GM12891 (cell line): Measurements from ENCODE around the gene DTD2.
"Not testable (repeated sequence)": the region's sequence is repeated elsewhere in the genome, so short reads cannot be mapped to it uniquely, and the experiment has no call there.

Experiments used
- DNase-seq: peaks from one replicate; pipeline ENCODE4 v3.0.0; 2011; ENCODE audit warnings: low spot score; ENCODE audit not compliant: insufficient read length
- FAIRE-seq: peaks from 2 replicates; lab custom pipeline; 2011; peaks lifted over from hg19 to GRCh38; lab: Jason Lieb, UNC
- PAX5 ChIP-seq: IDR thresholded peaks from 2 replicates; pipeline ENCODE4 v1.6.1; 2011; ENCODE audit warnings: low read length, moderate library complexity, mild to moderate bottlenecking; ENCODE audit not compliant: insufficient read depth, severe bottlenecking
- POLR2A ChIP-seq: IDR thresholded peaks from 2 replicates; pipeline ENCODE4 v1.6.1; 2011; ENCODE audit warnings: low read depth, low read length, control low read depth
- POLR2AphosphoS5 ChIP-seq: IDR thresholded peaks from 2 replicates; pipeline ENCODE4 v1.6.1; 2011; ENCODE audit warnings: low read depth, low read length, control low read depth
- POU2F2 ChIP-seq: IDR thresholded peaks from 2 replicates; pipeline ENCODE4 v1.6.1; 2011; ENCODE audit warnings: low read depth, mild to moderate bottlenecking, control low read depth, low read length, moderate library complexity
- SPI1 ChIP-seq: IDR thresholded peaks from 2 replicates; pipeline ENCODE4 v1.6.1; 2011; ENCODE audit warnings: low read depth, low read length, control low read depth
- TAF1 ChIP-seq: IDR thresholded peaks from 2 replicates; pipeline ENCODE4 v1.6.1; 2011; ENCODE audit warnings: low read depth, low read length, control low read depth

DTD2 gene

GRCh38 chr14:31445703-31446102 is 11.6 kb downstream of the DTD2 start:
- DNase-seq (no peak), FAIRE-seq (no peak)
- TF ChIP-seq POLR2AphosphoS5 (no peak), TAF1 (no peak), PAX5 (no peak), SPI1 (no peak), POLR2A (no peak), POU2F2 (no peak)

DNA sequence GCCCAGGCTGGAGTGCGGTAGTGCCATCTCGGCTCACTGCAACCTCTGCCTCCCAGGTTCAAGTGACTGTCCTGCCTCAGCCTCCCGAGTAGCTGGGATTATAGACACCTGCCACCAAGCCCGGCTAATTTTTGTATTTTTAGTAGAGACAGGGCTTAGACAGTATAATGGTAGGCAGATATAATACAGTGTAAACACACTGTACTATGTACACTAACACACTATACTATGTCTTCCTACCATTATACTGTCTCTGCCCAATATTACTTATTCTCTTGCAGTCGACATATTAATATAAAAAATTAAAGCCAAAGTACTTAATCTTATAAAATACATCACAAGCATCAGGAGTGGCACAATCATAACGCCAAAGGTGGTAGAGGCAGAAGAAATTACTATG is 15.0 kb downstream of the DTD2 start:
- no peak for FAIRE-seq
- DNase-seq = no peak
- TF ChIP-seq POLR2A = no peak
- no peak for TF ChIP-seq SPI1
- TF ChIP-seq TAF1 = no peak
- no peak for TF ChIP-seq POLR2AphosphoS5
- TF ChIP-seq PAX5 = no peak
- no peak for TF ChIP-seq POU2F2

DNA sequence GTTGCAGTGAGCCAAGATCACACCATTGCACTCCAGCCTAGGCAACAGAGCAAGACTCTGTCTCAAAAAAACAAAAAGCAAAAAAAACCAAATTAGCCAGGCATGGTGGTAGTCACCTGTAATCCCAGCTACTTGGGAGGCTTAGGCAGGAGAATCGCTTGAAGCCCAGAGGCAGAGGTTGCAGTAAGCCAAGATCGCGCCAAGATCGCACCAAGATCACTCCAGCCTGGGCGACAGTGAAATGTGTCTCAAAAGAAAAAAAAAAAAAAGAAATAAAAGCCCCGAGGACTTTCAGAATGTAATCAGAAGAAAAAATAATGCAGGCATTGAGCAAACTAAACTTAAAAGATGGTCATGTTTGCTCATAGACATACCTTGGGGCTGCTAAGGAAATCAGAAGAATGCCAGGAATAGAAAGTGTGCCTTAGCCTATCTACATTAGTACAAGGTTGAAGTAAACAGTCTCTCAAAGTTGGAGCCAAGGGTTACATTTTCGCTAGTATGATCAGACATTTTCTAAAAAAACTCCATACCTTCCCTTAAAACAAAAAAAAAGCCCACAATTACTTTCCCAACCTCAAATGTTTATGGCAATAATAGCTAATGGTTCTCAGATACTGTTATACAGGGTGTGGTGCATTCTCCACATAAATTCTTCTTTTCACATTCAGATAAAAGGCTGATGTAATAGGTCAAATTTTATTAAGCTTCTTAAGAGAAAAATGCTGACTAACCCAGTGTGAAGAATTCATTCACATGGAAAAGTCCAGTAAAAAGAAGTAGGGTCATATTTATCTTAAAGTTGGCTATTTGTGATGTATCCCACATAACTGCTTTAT is 15.8 kb downstream of the DTD2 start:
- FAIRE-seq (no peak), DNase-seq (no peak)
- TF ChIP-seq SPI1 (no peak), POLR2AphosphoS5 (no peak), POLR2A (no peak), TAF1 (no peak), POU2F2 (no peak), PAX5 (no peak)

DNA sequence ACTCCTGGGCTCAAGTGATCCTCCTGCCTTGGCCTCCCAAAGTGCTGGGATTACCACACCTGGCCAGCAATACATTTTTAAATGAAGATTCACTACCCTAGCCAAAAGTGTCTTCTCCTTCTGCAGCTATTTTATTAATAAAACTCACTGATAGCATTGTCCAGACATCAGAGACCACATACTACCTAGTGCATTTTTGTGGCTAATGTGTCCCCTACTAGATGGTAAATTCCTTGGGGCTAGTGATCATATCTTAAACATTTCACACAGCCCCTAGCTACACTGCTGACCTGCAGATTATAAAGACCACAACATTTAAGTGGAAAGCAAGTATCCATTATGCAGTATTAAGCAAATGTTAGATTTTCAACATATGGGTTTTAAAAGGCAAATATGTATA is 17.0 kb downstream of the DTD2 start:
- DNase-seq = no peak
- no peak for TF ChIP-seq SPI1
- TF ChIP-seq POLR2A = no peak
- no peak for TF ChIP-seq PAX5
- TF ChIP-seq POU2F2 = no peak
- no peak for TF ChIP-seq POLR2AphosphoS5
- TF ChIP-seq TAF1 = no peak
- FAIRE-seq = no peak

- FAIRE-seq = no peak
- TF ChIP-seq SPI1 (no peak), PAX5 (no peak), POLR2A (no peak), POU2F2 (no peak), TAF1 (no peak), POLR2AphosphoS5 (no peak)
- DNase-seq = no peak
These were observed 17.7 kb downstream of the DTD2 start for GRCh38 chr14:31439561-31439960.

DNA sequence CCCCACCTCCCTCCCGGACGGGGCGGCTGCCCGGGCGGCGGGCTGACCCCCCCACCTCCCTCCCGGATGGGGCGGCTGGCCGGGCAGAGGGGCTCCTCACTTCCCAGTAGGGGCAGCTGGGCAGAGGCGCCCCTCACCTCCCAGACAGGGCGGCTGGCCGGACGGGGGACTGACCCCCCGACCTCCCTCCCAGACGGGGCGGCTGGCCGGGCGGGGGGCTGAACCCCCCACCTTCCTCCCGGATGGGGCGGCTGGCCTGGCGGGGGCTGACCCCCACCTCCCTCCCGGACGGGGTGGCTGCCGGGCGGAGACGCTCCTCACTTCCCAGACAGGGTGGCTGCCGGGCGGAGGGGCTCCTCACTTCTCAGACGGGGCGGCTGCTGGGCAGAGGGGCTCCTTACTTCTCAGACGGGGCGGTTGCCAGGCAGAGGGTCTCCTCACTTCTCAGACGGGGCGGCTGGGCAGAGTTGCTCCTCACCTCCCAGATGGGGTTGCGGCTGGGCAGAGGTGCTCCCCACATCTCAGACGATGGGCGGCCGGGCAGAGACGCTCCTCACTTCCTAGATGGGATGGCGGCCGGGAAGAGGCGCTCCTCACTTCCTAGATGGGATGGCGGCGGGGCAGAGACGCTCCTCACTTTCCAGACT is 20.1 kb downstream of the DTD2 start:
- not testable (repeated sequence) for FAIRE-seq

DNA sequence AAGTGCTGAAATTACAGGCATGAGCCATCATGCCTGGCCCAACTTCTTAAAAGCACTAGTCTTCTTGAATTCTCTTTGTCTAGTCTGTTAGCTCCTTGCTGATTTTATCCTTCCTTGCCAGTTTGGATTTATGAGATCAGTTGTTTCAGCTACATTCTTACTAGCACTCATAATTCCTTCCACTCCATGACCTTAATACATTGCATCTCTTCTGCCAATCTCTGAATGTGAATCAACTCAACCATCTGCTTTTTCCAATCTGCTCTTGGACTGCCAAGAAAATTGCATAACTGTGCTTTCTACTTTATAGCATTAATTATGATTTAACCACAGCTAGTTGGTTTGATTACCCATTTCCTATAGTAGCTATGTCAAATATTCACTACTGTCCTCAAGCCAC is 22.0 kb downstream of the DTD2 start:
- DNase-seq (no peak), FAIRE-seq (no peak)

More for the DNA sequence above, 20.1 kb downstream of the DTD2 start:
- DNase-seq = not testable (repeated sequence)

GRCh38 chr14:31430634-31431264 is 26.6 kb downstream of the DTD2 start:
- no peak for DNase-seq
- TF ChIP-seq POLR2A = no peak
- no peak for TF ChIP-seq SPI1
- TF ChIP-seq PAX5 = no peak
- no peak for TF ChIP-seq POU2F2
- no peak for TF ChIP-seq POLR2AphosphoS5
- TF ChIP-seq TAF1 = no peak
- no peak for FAIRE-seq

More for the DNA sequence above, 22.0 kb downstream of the DTD2 start:
- TF ChIP-seq TAF1 (no peak), SPI1 (no peak), POLR2AphosphoS5 (no peak), POU2F2 (no peak)

DNA sequence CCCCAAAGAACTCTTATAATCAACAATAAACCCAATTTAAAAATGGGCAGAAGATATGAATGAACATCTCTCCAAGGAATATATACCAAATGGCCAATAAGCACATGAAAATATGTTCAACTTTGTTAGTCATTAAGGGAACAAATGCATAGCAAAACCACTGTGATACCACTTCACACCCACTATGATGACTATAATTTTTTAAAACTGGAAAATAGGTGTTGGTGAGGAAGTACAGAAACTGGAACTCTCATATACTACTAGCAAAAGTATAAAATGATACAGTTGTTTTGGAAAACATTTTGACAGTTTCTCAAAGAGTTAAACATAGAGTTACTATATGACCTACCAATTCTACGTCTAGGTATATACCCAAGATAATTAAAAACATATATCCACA is 27.5 kb downstream of the DTD2 start:
- TF ChIP-seq POLR2A (no peak), POLR2AphosphoS5 (no peak), TAF1 (no peak), SPI1 (no peak), POU2F2 (no peak), PAX5 (no peak)
- DNase-seq = no peak
- FAIRE-seq = no peak
